ENCODE measurements around the gene CLDN19. TPM values are rescaled to one million over a fixed set of nuclear protein-coding genes. Genes with fewer than 3 reads are reported as not detected.

CLDN19 gene
- total and polyA plus RNA-seq, 2 of the 8 experiments (the other 6 are each of a cell fraction or from before 2014, with no cell fraction given), result 9.7 to 17.2 TPM

GRCh38 chr1:42737257-42737656, 2.8 kb downstream of the CLDN19 start:
- H3K9me3 ChIP-seq (ENCODE audit: insufficient read depth in 2 of 2, low read depth in 1 of 2, low read length in 1 of 2), result no peaks in the 10 kb centered on the region
- no peak overlapping the region; the same call in 1 of the 2 replicates for H2AK5ac ChIP-seq (ENCODE audit: low read depth, low read length)
- no peaks in the 10 kb centered on the region for H3K27me3 ChIP-seq (replicated peaks in 1 of 4; ENCODE audit: control insufficient read depth in 3 of 4, extremely low read depth in 1 of 4, insufficient read depth in 3 of 4, low read length in 3 of 4)
- H4K8ac ChIP-seq (ENCODE audit: extremely low read depth, insufficient read depth, low read length), result no peak overlapping the region
- H3K36me3 ChIP-seq (ENCODE audit: control insufficient read depth in 2 of 4, insufficient read depth in 4 of 4, low read length in 3 of 4), result no peaks in the 10 kb centered on the region
- no peaks in the 10 kb centered on the region for H3K79me2 ChIP-seq (ENCODE audit: control insufficient read depth in 1 of 2, insufficient read depth in 2 of 2, low read length in 2 of 2)
- no peak overlapping the region for H3K9ac ChIP-seq (replicated peaks in 1 of 4; ENCODE audit: extremely low read depth in 1 of 4, low read depth in 3 of 4, low read length in 3 of 4)
- ChIA-PET CTCF (ENCODE audit: partially characterized antibody) (interaction anchor here (0.9 to 6.4 kb wide), 3 partner anchors 9 to 18 kb away, joined by 3 to 62 read pairs (median 3); no protein-coding TSS in a partner anchor), POLR2A (ENCODE audit: partially characterized antibody) (interaction anchor here (2.2 kb wide), 1 partner anchor 55 kb away, joined by 7 read pairs; the partner anchor contains the start of gene YBX1)
- H3K4me2 ChIP-seq (ENCODE audit: insufficient read depth in 1 of 2, low read depth in 2 of 2, low read length in 2 of 2), result no peak overlapping the region
- no peak overlapping the region for H3K4ac ChIP-seq (replicated peaks; ENCODE audit: insufficient read length, low read depth, low read length)
- peaks cover 5% of the 10 kb centered on the region; the same call in 1 of the 2 replicates for H3K23me2 ChIP-seq (ENCODE audit: low read depth, low read length)
- no peak overlapping the region for H2BK15ac ChIP-seq (ENCODE audit: low read length)
- WGBS, 2 experiments (ENCODE audit: extremely low coverage in 1 of 2, insufficient coverage in 1 of 2, insufficient read length in 1 of 2, insufficient replicate concordance in 2 of 2, low coverage in 1 of 2, low lambda C conversion rate in 2 of 2, missing lambda C conversion rate in 1 of 2), result 94% methylated on average over 5 of the region's 5 CpGs; no CpG with 5 or more reads in 1 of the 2 experiments
- H2AFZ ChIP-seq (ENCODE audit: low read length), result no peak overlapping the region
- no peak overlapping the region for H3K56ac ChIP-seq (replicated peaks; ENCODE audit: insufficient read length, low read depth, low read length)
- no peak overlapping the region for H2BK12ac ChIP-seq (ENCODE audit: low read depth, low read length)
- H3K23ac ChIP-seq (ENCODE audit: insufficient read length), result no peak overlapping the region
- FAIRE-seq (no peak), DNase-seq (ENCODE audit: low read depth in 1 of 2, low spot score in 2 of 2) (no peak)
- H2BK120ac ChIP-seq (replicated peaks; ENCODE audit: low read depth, low read length), result no peak overlapping the region
- H3K4me3 ChIP-seq (ENCODE audit: extremely low read depth in 1 of 4, insufficient read depth in 2 of 4, low read depth in 3 of 4, low read length in 4 of 4), result no peak overlapping the region
- peaks cover 0 to 38% (median 28%) of the 10 kb centered on the region in 4 experiments; a peak in 6 of 7 replicates for H3K4me1 ChIP-seq (replicated peaks in 1 of 4; ENCODE audit: control insufficient read depth in 3 of 4, insufficient read depth in 4 of 4, low read length in 3 of 4)
- peaks cover 3% of the 10 kb centered on the region; the same call in 1 of the 2 replicates for H3K79me1 ChIP-seq (ENCODE audit: low read depth, low read length)
- H2BK20ac ChIP-seq (ENCODE audit: low read length), result no peak overlapping the region
- H3K14ac ChIP-seq (ENCODE audit: insufficient read length), result no peak overlapping the region
- no peak overlapping the region for H4K91ac ChIP-seq (replicated peaks; ENCODE audit: insufficient read length, low read length)
- peaks cover 0 to 4% of the 10 kb centered on the region in 2 experiments for H4K20me1 ChIP-seq (replicated peaks in 1 of 2; ENCODE audit: control insufficient read depth in 1 of 2, insufficient read depth in 2 of 2, low read length in 2 of 2)
- H3K27ac ChIP-seq (ENCODE audit: low read depth, low read length), result no peak overlapping the region
- H4K5ac ChIP-seq (ENCODE audit: insufficient read length, low read depth, low read length), result no peak overlapping the region
- H2BK5ac ChIP-seq (ENCODE audit: low read depth, low read length), result no peak overlapping the region
- no peak overlapping the region for H3K18ac ChIP-seq (ENCODE audit: extremely low read depth, low read length)
- TF ChIP-seq SIRT6 (IDR thresholded peaks at IDR 0.05; ENCODE audit: low read length), result no peak
- no peak for TF ChIP-seq EZH2 (IDR thresholded peaks at IDR 0.05; ENCODE audit: low read depth, low read length, severe bottlenecking)
- TF ChIP-seq NANOG (IDR thresholded peaks at IDR 0.05; ENCODE audit: insufficient read depth, low read depth, low read length, poor library complexity, severe bottlenecking), result no peak
- no peak for TF ChIP-seq SRF (IDR thresholded peaks at IDR 0.05; ENCODE audit: low read depth, low read length)
- no peak for TF ChIP-seq TEAD4 (IDR thresholded peaks at IDR 0.05; ENCODE audit: low read depth, low read length)
- no peak for TF ChIP-seq FOSL1 (IDR thresholded peaks at IDR 0.05; ENCODE audit: insufficient read depth, low read depth, low read length)
- TF ChIP-seq ZNF274 (IDR thresholded peaks at IDR 0.05; ENCODE audit: borderline replicate concordance, extremely low read depth, low read length), result no peak
- no peak for TF ChIP-seq RBBP5 (IDR thresholded peaks at IDR 0.05; ENCODE audit: borderline replicate concordance, low read depth, low read length)
- no peak for TF ChIP-seq MAX (IDR thresholded peaks at IDR 0.05)
- TF ChIP-seq JUN (IDR thresholded peaks at IDR 0.05; ENCODE audit: low read depth, low read length), result no peak
- TF ChIP-seq RAD21 (IDR thresholded peaks at IDR 0.05 in 1 of 2, conservative IDR thresholded peaks at IDR 0.05 in 1 of 2; ENCODE audit: low read depth in 2 of 2, low read length in 2 of 2), result no peak
- TF ChIP-seq SP1 (IDR thresholded peaks at IDR 0.05; ENCODE audit: low read depth, low read length), result no peak

Data from H1 (cell line).